ENCODE data around the gene PTPRF.

Gene PTPRF

GRCh38 chr1:43556782-43557181 lies 26.1 kb downstream of the PTPRF start:
- DNase-seq: no peak

GRCh38 chr1:43557744-43558245 lies 27.1 kb downstream of the PTPRF start:
- no peak for DNase-seq

- DNase-seq: no peak
These were observed 27.7 kb downstream of the PTPRF start for GRCh38 chr1:43558346-43558841.

- no peak for DNase-seq
These were observed 29.0 kb downstream of the PTPRF start for GRCh38 chr1:43559714-43560113.

GRCh38 chr1:43560286-43560685 lies 29.6 kb downstream of the PTPRF start:
- no peak for DNase-seq

- DNase-seq: no peak
These were observed 33.3 kb downstream of the PTPRF start for GRCh38 chr1:43563876-43564539.

GRCh38 chr1:43564551-43565348 lies 34.1 kb downstream of the PTPRF start:
- no peak for DNase-seq

GRCh38 chr1:43565600-43566360 lies 35.1 kb downstream of the PTPRF start:
- DNase-seq: no peak

GRCh38 chr1:43566382-43567044 lies 35.8 kb downstream of the PTPRF start:
- DNase-seq: no peak

- no peak for DNase-seq
These were observed 38.5 kb downstream of the PTPRF start for GRCh38 chr1:43569175-43569574.

GRCh38 chr1:43570277-43570676 lies 39.6 kb downstream of the PTPRF start:
- DNase-seq: no peak

GRCh38 chr1:43570715-43571114 lies 40.0 kb downstream of the PTPRF start:
- DNase-seq: no peak

- no peak for DNase-seq
These were observed 41.4 kb downstream of the PTPRF start for GRCh38 chr1:43572084-43572483.

GRCh38 chr1:43572538-43572937 lies 41.9 kb downstream of the PTPRF start:
- DNase-seq: no peak

GRCh38 chr1:43573066-43573800 lies 42.5 kb downstream of the PTPRF start:
- DNase-seq: no peak

GRCh38 chr1:43576521-43576920 lies 45.8 kb downstream of the PTPRF start:
- no peak for DNase-seq

- DNase-seq: no peak
These were observed 47.2 kb downstream of the PTPRF start for GRCh38 chr1:43577655-43578542.

- DNase-seq: no peak
These were observed 49.4 kb downstream of the PTPRF start for GRCh38 chr1:43580039-43580438.

GRCh38 chr1:43582162-43582566 lies 51.5 kb downstream of the PTPRF start:
- no peak for DNase-seq

- DNase-seq: no peak
These were observed 52.4 kb downstream of the PTPRF start for GRCh38 chr1:43583058-43583457.

GRCh38 chr1:43584204-43584603 lies 53.5 kb downstream of the PTPRF start:
- DNase-seq: no peak

All from CD4-positive, alpha-beta T cell treated with Interleukin-4 for 4 hours (primary cell).